Stimulated activated effector memory CD8-positive, alpha-beta T cell treated with anti-CD3 and anti-CD28 coated beads, Interleukin-12 subunit alpha, Interleukin-12 subunit beta, amount 100 ng/mL, for 72 hours (primary cell): Measurements from ENCODE around the gene OLFM2.

Experiments used
- ATAC-seq: fragments of 150-1000 bp; cut with Tn5 transposase; 2 replicates; pipeline ENCODE4 v1.10.0; 2021
- DNase-seq, 2 donors: peaks; one replicate each; pipeline ENCODE4 v3.0.0; 2021 to 2022; ENCODE audit warnings: low spot score in 2 of 2
- H3K27ac Mint-ChIP-seq: one replicate; pipeline ENCODE4 v1.8.0; 2022; ENCODE audit warnings: mild to moderate bottlenecking, mixed read lengths
- H3K36me3 Mint-ChIP-seq: one replicate; pipeline ENCODE4 v1.8.0; 2022; ENCODE audit warnings: mild to moderate bottlenecking, mixed read lengths
- H3K4me1 Mint-ChIP-seq: one replicate; pipeline ENCODE4 v1.8.0; 2022; ENCODE audit warnings: mixed read lengths
- H3K4me3 Mint-ChIP-seq: one replicate; pipeline ENCODE4 v1.8.0; 2022; ENCODE audit warnings: mild to moderate bottlenecking, mixed read lengths
- H3K9me3 Mint-ChIP-seq: one replicate; pipeline ENCODE4 v1.8.0; 2022; ENCODE audit warnings: mixed read lengths

The OLFM2 gene

DNA sequence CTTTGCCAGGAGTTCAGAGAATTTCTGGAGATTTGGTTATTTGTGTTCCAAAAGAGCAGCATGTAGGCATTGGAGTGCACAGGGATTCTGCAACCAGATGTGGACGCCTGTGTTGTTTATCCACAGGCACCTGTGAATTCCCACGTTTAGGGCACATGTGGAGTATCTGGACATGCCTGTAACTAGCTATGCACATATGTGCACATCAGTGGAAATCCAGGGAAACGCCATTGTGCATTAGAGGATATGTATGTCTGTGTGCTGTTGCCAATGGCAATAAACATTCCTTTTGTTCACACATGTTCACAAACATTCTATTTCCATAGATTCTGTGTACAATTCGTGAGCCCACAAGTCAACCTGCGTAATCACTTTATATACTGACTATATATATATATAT, 34.7 kb downstream of the OLFM2 start:
- no peak for ATAC-seq
- H3K27ac Mint-ChIP-seq, result no peak overlapping the region
- H3K4me1 Mint-ChIP-seq, result no peaks in the 10 kb centered on the region
- no peak overlapping the region for H3K4me3 Mint-ChIP-seq
- no peak for DNase-seq
- H3K9me3 Mint-ChIP-seq, result no peaks in the 10 kb centered on the region
- no peaks in the 10 kb centered on the region for H3K36me3 Mint-ChIP-seq

- Mint-ChIP-seq H3K9me3 (no peaks in the 10 kb centered on the region), H3K27ac (no peak overlapping the region), H3K4me1 (no peaks in the 10 kb centered on the region), H3K4me3 (no peak overlapping the region), H3K36me3 (no peaks in the 10 kb centered on the region)
- no peak for DNase-seq
- no peak for ATAC-seq
Observed at GRCh38 chr19:9901020-9901419, 35.3 kb downstream of the OLFM2 start.

GRCh38 chr19:9891609-9892373, 44.5 kb downstream of the OLFM2 start:
- DNase-seq, result no peak
- H3K27ac Mint-ChIP-seq, result no peak overlapping the region

DNA sequence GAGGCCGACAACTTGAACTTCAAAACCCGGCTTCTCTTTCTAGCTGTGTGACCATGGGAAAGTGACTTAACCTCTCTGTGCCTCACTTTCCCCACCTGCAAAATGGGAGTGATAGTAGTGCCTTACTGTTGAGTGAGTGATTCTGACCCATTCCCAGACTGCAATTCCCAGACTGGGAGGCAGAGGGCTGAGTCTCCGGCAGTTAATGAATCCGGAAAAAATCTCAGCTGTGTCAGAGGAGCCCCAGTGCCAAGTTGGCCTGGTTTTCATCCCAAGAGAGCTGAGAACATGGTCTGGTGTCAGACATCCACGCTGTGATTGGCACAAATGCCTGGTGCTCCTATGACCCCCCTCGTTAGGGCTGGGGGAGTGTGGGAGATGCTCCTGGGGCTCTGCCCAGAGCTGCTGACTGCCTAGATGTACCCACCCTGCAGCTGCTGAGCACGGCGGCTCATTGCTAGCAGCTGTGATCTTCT, 51.2 kb downstream of the OLFM2 start:
- Mint-ChIP-seq H3K4me1 (peaks cover 7% of the 10 kb centered on the region), H3K36me3 (no peaks in the 10 kb centered on the region), H3K9me3 (no peaks in the 10 kb centered on the region), H3K4me3 (no peak overlapping the region), H3K27ac (no peak overlapping the region)
- no peak for DNase-seq
- no peak for ATAC-seq

More at GRCh38 chr19:9891609-9892373, 44.5 kb downstream of the OLFM2 start:
- H3K4me3 Mint-ChIP-seq, result no peak overlapping the region
- H3K9me3 Mint-ChIP-seq, result no peaks in the 10 kb centered on the region
- no peaks in the 10 kb centered on the region for H3K36me3 Mint-ChIP-seq
- H3K4me1 Mint-ChIP-seq, result peaks cover 7% of the 10 kb centered on the region
- no peak for ATAC-seq

- Mint-ChIP-seq H3K4me3 (no peak overlapping the region), H3K4me1 (no peaks in the 10 kb centered on the region), H3K27ac (no peak overlapping the region), H3K36me3 (no peaks in the 10 kb centered on the region), H3K9me3 (no peaks in the 10 kb centered on the region)
- no peak for ATAC-seq
- DNase-seq, result no peak
Observed at GRCh38 chr19:9883764-9884163, 52.6 kb downstream of the OLFM2 start.

- ATAC-seq (no peak), DNase-seq (no peak)
- Mint-ChIP-seq H3K27ac (no peak overlapping the region), H3K4me3 (no peak overlapping the region), H3K4me1 (no peaks in the 10 kb centered on the region), H3K9me3 (no peaks in the 10 kb centered on the region), H3K36me3 (no peaks in the 10 kb centered on the region)
Observed at GRCh38 chr19:9883231-9883758, 53.0 kb downstream of the OLFM2 start.

DNA sequence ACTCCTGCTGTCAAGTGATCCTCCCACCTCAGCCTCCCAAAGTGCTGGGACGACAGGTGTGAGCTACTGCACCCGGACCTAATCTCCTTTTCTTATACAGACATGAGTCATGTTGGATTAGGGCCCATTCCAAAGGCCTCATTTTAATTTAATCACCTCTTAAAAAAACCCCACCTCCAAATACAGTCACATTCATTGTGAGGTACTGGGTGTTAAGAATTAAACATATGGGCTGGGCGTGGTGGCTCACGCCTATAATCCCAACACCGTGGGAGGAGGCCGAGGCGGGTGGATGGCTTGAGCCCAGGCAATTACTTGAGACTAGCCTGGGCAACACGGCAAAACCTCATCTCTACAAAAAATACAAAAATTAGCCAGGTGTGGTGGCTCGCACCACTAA, 54.6 kb downstream of the OLFM2 start:
- H3K4me1 Mint-ChIP-seq, result no peaks in the 10 kb centered on the region
- DNase-seq (no peak), ATAC-seq (no peak)
- no peak overlapping the region for H3K4me3 Mint-ChIP-seq
- no peaks in the 10 kb centered on the region for H3K36me3 Mint-ChIP-seq
- no peak overlapping the region for H3K27ac Mint-ChIP-seq
- H3K9me3 Mint-ChIP-seq, result no peaks in the 10 kb centered on the region

DNA sequence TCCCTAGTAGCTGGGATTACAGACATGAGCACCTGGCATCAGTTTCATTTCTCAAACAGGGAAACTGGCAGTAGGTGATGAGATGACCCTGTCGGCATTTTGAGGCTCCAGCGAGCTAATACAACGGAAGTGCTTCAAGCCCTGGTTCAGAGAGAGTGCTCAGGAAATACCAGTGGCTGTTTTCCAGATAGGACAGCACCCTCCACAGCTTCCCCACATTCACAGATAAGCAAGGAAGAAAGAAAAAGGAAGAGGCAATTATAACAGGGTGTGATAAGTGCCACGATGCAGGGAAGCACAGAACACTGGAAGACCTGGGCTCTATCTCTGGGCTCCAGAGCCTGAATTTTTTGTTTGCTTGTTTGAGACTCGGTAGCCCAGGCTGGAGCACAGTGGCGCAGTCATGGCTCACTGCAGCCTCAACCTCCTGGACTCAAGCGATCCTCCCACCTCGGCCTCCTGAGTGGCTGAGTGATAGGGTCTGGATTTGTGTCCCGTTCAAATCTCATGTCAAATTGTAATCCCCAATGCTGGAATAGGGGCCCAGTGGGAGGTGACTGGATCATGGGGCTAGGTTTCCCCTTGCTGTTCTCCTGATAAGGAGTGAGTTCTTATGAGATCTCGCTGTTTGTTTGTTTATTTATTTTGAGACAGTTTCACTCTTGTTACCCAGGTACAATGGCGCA, 57.7 kb downstream of the OLFM2 start:
- no peak overlapping the region for H3K4me3 Mint-ChIP-seq
- no peaks in the 10 kb centered on the region for H3K9me3 Mint-ChIP-seq
- ATAC-seq (no peak), DNase-seq (no peak)
- no peaks in the 10 kb centered on the region for H3K36me3 Mint-ChIP-seq
- no peak overlapping the region for H3K27ac Mint-ChIP-seq
- no peaks in the 10 kb centered on the region for H3K4me1 Mint-ChIP-seq

DNA sequence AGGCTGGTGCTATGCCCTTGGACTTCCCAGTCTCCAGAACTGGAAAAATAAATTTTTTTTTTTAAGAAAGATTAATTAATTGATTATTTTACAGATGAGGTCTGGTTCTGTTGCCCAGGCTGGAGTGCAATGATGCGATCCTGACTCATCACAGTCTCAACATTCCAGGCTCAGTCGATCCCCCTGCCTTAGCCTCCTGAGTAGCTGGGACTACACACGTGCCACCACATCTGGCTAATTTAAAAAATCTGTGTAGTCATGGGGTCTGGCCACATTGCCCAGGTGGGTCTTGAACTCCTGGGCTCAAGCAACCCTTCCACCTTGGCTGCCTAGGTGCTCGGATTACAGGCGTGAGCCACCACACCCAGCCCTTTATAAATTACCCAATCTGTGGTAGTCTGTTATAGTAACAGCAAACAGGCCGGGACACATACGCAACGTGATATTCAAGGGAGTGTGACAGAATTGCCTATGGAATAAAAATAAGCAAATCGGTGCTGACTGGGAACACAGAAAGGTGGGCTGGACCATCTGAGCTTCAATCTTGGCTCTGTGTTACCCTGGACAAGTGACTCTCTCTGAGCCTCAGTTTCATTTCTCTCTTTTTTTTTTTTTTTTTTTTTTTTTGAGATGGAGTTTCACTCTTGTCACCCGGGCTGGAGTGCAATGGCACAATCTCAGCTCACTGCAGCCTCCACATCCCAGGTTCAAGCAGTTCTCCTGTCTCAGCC, 58.4 kb downstream of the OLFM2 start:
- Mint-ChIP-seq H3K4me1 (no peaks in the 10 kb centered on the region), H3K27ac (no peak overlapping the region), H3K4me3 (no peak overlapping the region), H3K9me3 (no peaks in the 10 kb centered on the region), H3K36me3 (no peaks in the 10 kb centered on the region)
- DNase-seq (no peak), ATAC-seq (no peak)

DNA sequence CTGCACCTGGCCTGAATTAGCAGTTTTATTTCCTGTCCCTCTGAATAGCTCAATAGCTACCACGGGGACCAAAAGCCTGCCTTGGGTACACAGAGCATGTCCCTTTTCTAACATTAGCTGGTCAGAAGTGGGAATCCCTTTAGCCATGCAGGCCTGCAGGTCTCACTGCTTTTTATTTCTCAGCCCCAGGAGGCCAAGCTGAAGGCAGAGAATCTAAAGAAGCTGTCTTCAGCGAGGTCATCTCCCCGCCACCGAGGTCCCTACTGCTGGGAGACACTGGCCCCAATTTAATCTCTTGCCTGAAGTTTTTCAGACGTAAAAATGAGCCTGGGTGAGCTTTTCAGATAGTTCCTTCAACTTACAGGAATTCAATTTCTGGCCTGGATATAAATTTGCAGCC, 60.5 kb downstream of the OLFM2 start:
- Mint-ChIP-seq H3K4me3 (no peak overlapping the region), H3K36me3 (no peaks in the 10 kb centered on the region), H3K4me1 (no peaks in the 10 kb centered on the region), H3K27ac (no peak overlapping the region), H3K9me3 (no peaks in the 10 kb centered on the region)
- no peak for ATAC-seq
- no peak for DNase-seq

- Mint-ChIP-seq H3K4me3 (no peak overlapping the region), H3K27ac (no peak overlapping the region), H3K9me3 (no peaks in the 10 kb centered on the region), H3K4me1 (no peaks in the 10 kb centered on the region), H3K36me3 (no peaks in the 10 kb centered on the region)
- DNase-seq (no peak), ATAC-seq (no peak)
Observed at GRCh38 chr19:9875031-9875627, 61.2 kb downstream of the OLFM2 start.

DNA sequence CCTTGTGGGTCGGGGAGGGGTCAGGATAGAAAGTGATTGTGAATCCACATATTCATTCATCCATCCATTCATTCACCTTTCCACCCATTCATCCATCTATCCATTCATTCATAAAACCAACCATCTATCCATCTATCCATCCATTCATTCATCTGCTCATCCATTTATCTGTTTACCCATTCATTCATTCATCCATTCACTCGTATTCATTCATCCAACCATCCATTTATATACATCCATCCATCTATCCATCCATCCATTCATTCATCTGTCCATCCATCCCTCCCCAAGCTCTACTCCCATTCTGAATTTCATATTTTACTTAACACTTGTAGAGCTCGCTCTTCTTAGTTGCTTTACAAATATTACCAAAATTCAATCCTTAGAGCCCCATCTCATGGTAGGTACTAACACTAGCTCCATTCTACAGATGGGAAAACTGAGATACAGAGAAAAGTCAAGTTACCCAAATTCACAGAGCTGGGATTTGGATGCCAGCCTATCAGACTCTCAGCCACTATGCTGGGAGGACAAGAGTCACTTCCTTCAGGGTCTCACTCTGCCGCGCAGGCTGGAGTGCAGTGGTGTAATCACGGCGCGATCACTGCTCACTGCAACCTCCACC, 63.6 kb downstream of the OLFM2 start:
- ATAC-seq (no peak), DNase-seq (no peak)
- H3K4me3 Mint-ChIP-seq, result no peak overlapping the region
- no peaks in the 10 kb centered on the region for H3K9me3 Mint-ChIP-seq
- H3K27ac Mint-ChIP-seq, result no peak overlapping the region
- H3K36me3 Mint-ChIP-seq, result no peaks in the 10 kb centered on the region
- no peaks in the 10 kb centered on the region for H3K4me1 Mint-ChIP-seq

DNA sequence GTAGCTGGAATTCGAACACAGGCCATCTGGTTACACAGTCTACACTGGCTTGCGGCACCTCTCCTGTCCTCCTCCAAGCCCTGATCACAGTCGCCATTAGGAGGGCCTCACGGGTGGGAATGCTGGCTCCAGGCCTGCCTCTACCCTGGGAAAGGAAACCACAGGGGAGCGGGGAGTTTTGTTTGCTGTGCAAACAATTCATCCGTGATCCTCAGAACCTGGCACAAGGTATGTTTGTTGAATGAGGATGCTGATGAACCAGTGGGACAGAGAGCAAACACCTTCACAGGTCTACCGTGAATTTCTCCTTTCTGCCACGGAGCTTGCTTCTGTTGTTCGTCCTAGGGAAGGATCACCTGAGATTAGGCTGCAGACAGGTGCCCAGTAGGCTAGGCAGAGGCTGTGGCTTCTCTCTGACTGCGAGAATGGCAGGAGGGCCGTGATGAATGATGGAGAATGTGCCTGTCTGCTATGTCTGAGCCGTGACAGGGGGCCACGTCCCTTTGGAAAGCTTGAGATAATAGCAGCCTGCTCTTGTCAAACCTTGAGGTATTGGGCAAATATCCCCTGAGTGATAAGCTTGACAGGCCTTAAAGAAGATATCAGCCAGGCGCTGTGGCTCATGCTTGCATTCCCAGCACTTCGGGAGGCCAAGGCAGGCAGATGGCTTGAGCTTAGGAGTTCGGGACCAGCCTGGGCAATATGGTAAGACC, 64.5 kb downstream of the OLFM2 start:
- H3K9me3 Mint-ChIP-seq, result no peaks in the 10 kb centered on the region
- no peaks in the 10 kb centered on the region for H3K36me3 Mint-ChIP-seq
- no peak overlapping the region for H3K4me3 Mint-ChIP-seq
- DNase-seq, result no peak
- ATAC-seq, result no peak
- H3K27ac Mint-ChIP-seq, result no peak overlapping the region
- H3K4me1 Mint-ChIP-seq, result peaks cover under 1% of the 10 kb centered on the region

DNA sequence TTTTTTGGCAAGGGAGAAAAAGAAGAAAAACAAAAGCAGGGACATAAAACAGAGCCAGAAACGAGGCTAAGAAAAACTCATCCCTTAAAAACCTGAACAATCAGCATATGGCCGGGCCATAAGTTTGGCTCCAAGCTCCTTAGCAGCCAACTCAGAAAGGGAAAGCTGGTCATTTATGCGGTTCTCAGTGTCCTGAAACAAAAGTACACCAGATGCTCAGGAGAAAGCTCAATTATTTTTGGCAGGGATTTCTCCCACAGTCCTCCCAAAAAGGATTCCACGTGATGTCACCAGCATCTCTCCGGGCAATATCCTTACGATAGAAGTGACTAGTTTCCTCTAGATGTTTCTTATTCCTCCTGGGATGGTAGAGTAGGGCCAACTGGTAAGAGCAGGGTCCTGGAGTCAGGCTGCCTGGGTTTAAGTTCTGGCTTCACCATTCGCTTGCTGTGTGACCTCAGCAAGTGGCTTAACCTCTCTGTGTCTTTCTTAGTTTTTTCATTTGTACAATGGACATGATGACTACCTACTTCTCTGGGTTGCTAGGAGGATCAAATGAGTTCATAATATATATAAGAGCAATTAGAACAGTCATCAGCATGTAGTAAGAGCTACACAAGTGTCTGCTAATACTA, 67.2 kb downstream of the OLFM2 start:
- Mint-ChIP-seq H3K9me3 (no peaks in the 10 kb centered on the region), H3K27ac (no peak overlapping the region), H3K36me3 (no peaks in the 10 kb centered on the region), H3K4me1 (peaks cover 17% of the 10 kb centered on the region), H3K4me3 (no peak overlapping the region)
- ATAC-seq (no peak), DNase-seq (no peak)
